ENCODE data around the gene GRB10.
A peak's percentile ranks its signal among the peaks of the same experiment; 100 is the strongest.

Gene GRB10

GRCh38 chr7:50782375-50783208 is at the start of gene GRB10:
GRB10 (minus strand) TSS chr7:50782896; CDS start chr7:50732322, 50,574 bp downstream.
- no peak for DNase-seq

DNA sequence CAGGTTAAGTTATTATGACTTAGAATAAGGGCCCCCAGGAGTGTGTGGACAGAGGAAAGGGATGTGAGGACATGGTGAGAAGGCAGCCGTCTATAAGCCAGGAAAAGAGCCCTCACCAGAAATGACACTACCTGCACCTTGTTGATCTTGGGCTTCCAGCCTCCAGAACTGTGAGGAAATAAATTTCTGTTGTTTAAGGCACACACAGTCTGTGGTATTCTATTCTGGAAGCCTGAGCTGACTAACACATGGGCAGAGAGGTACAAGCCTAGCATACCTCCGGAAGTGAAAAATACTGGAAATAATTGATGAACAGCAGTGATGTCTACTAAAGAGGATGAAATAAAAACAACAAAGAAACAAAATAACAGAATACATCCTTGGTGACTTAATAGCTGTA is 46.1 kb upstream of the GRB10 start:
- no peak for DNase-seq

GRCh38 chr7:50828116-50828515 is 45.4 kb upstream of the GRB10 start:
- DNase-seq, result no peak

DNA sequence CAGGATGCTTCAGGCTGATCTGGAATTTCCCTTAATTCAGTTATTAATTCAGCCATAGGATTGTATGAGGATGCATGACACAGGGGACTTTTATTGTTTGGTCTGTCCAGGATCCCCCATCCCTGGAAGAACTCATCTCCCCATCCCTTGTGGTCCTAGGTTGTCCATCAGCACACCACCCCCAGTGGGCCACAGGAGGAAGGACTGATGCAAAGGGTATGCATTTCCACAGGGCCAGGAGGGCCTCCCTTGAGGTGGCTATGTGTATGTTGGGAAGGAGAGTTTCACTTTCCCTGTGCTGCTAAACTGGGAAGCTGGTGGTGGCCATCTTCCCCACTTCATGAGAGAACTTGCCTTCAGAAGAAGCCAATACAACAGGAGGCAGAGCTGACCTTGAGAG is 44.6 kb upstream of the GRB10 start:
- DNase-seq, result no peak

- DNase-seq, result peak; percentile 87
Observed at GRCh38 chr7:50826371-50827172, 43.9 kb upstream of the GRB10 start.

DNA sequence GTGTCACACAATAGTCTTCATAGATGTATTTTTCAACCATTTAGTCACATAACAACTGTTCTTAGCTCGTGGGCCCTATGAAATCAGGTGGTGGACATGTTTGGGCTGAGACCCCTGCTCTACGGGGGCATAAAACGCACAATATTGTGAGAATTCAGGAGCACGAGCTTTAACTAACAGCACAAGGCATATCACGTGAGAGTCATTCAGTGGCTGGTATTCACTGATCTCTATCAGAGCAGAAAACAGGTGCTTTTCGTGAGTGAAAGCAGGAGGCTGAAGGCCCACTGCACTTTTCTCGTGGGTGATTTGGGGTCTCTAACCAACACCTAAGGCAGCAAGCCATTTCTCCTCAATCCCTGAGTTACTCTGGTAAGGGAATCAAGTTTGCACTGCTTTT is 42.8 kb upstream of the GRB10 start:
- no peak for DNase-seq

- DNase-seq, result peak; percentile 38
Observed at GRCh38 chr7:50824882-50825281, 42.2 kb upstream of the GRB10 start.

GRCh38 chr7:50822706-50823105 is 40.0 kb upstream of the GRB10 start:
- DNase-seq, result peak; percentile 31

GRCh38 chr7:50822110-50822509 is 39.4 kb upstream of the GRB10 start:
- DNase-seq, result no peak

DNA sequence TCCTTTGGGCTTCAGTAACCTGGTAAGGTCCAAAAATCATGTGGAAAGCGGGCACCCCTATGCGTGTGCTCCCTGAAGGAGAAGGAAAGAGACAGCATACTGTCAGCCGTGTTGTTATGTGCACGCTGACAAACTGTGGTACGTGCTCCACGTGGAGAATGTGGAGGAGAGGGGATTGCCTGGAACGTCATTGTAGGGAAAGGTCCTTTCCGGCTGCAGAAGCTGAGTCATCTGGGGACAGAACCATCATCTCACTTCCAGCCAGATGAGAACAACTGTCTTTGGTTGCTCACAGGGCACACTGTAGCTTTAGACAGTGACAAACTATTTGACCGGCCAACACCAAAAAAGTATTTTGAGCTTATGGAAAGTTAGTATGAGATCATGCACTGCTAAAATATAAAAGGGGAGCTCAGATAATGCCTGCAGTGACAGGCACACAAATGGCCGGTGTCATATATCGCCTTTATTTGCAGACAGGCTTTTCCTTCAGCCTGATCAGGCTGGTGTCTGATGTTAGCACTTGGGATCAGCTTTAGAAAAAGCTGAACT is 38.8 kb upstream of the GRB10 start:
- DNase-seq, result peak; percentile 24

DNA sequence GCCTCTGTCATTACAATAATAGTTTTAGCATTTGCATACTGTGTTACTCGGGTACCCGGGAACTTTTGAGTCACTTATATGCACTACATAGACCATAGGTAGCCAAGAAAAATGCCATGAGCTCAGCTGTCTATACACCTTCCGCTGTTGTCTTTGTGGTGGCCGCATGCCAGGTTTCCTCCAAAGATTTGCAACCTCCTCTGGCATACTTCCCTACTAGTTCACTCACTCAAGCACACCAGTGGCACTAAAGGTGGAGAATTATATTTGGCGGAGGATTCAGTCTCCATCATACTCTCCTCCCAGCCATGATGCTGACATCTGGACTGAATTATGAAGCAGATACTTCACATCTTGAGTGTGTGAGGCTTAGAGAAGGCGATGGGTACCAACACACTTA is 35.6 kb upstream of the GRB10 start:
- no peak for DNase-seq

DNA sequence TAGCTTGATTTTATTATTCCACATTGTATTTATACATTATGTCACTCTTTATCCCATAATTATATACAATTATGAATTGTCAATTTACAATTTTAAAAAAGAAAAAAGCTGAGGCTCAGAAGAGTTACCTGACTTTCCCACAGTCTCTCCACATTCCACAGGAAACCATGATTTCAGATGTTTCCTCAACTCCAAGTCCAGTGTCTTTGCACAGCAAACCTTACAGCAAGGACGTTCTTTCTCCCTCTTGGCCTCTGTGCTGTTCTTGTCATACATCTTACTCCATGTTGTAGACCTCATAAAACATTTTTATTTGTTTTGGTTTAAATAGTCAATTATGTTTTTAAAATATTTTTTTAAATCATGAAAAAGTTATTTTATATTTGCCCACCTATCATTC is 34.9 kb upstream of the GRB10 start:
- no peak for DNase-seq

GRCh38 chr7:50815138-50815537 is 32.4 kb upstream of the GRB10 start:
- no peak for DNase-seq

- no peak for DNase-seq
Observed at GRCh38 chr7:50814166-50814565, 31.5 kb upstream of the GRB10 start.

GRCh38 chr7:50812841-50813475 is 30.3 kb upstream of the GRB10 start:
- peak; percentile 66 for DNase-seq

DNA sequence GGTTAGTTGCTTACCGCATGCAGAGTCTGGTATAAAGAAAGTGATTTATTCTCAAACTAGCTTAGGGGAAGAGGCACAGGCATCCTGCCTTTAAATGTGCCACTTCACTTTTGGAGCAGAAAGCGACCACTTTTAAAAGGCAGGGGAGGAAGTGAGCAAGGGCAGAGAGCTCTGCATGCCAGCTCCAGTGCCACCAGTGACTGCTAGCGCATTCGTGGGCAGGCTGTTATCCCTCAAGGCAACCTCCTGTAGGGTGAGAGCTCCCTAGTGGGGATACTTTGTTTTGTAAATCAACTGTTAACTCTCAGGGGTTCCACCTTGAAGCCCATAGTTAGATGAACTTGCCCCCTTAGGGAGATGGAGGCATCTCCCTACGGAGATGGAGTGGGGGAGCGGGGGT is 29.4 kb upstream of the GRB10 start:
- no peak for DNase-seq

- DNase-seq, result no peak
Observed at GRCh38 chr7:50808282-50808888, 25.7 kb upstream of the GRB10 start.

DNA sequence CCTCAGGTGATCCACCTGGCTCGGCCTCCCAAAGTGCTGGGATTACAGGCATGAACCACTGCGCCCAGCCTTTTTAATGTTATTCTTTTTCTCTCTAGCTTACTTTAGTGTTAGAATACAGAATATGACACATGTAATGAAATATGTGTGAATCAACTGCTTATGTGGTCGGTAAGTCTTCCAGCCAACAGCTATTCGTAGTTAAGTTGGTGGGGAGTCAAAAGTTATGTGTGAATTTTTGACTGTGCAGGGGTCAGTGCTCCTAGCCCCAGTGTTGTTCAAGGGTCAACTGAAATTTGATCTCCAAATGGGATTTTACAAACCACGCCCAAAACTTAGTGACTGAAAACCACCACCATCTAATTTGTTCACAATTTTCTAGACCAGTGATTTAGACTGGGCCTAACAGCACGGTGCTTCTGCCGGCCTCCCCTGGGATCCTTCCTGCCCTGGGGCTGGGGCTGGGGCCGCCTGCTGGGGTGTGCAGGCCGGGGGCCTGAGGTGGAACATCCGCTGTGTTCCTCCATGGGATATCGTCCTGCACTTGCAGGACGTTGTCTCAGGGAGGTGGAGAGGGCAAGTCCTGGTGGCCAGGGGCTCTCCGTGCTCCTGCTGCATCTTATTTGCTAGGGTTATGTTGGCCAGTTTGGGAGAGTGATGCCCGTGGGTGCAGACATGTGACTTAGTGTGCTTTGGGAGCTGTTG is 24.5 kb upstream of the GRB10 start:
- peak; percentile 42 for DNase-seq

DNA sequence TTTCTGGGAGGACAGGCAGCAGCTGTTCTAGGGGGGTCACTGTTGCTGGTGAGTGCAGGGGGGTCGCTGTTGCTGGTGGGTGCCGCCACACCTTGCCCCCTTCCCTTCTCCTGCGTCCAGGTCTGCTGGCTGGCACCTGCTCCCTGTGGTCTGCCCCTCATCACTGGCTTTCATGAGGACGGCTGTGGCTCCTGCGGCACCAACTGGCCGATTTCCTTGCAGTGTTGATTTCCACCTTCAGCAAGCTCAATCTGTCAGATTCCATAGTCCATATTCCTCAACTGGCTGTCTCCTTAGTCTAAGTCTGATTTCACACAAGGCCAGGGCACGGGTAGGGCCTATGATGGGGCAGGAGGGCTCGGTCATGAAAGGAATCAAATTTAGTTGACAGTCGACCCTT is 23.4 kb upstream of the GRB10 start:
- no peak for DNase-seq

DNA sequence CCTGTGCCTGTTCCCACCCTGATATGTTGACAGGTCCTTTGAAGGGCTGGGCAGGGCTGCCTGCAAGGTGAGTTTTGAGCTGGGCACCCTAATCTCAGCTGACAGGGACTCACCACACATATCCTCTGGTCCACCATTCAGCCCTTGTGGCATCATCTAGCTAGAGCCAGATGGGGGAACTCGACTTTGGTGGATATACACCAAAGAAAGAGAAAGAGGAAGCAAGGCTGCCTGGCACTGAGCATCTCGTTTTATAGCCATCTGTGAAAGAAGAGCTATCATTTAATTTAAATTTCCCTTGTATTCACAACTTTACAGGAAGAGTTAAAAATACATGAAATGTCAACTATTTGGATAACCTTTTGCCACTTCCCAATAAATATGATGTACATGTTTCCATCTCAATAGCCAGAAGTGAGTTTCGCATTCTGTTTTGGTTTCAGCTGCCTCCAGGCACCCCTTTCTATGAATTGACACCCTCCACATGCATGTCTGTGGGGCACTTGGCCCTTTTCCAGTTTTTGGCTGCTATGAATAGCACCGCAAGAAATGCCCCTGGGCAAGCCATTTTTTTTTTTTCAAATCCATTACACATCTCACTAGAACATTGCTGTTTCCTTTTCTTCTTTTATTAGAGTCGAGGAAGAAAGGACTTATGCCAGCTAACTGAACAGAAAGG is 22.9 kb upstream of the GRB10 start:
- no peak for DNase-seq

All from fibroblast of skin of right biceps (primary cell).